SH-SY5Y (cell line): ENCODE measurements around the gene COL24A1.

Experiments used
- GATA2 ChIP-seq: IDR thresholded peaks from 2 replicates; pipeline ENCODE4 v1.6.1; 2011; ENCODE audit warnings: mild to moderate bottlenecking, low read depth, low read length
- GATA3 ChIP-seq: IDR thresholded peaks from 2 replicates; pipeline ENCODE4 v1.6.1; 2011; ENCODE audit warnings: low read depth, mild to moderate bottlenecking, low read length, moderate library complexity

- no peak for TF ChIP-seq GATA2
- TF ChIP-seq GATA3: no peak
Observed at GRCh38 chr1:86176226-86176625, 19.7 kb upstream of the COL24A1 start.
